ENCODE results near the gene KPTN. TPM values are rescaled to one million over a fixed set of nuclear protein-coding genes. Genes with fewer than 3 reads are reported as not detected.
A peak's percentile ranks its signal among the peaks of the same experiment; 100 is the strongest.

The KPTN gene
- total RNA-seq, 1 donor from 2014 or later: 9.3 TPM

- H3K4me1 ChIP-seq: no peaks in the 10 kb centered on the region
- peaks cover 61% of the 10 kb centered on the region for H3K36me3 ChIP-seq
- no peak overlapping the region for H3K4me3 ChIP-seq
- H3K27ac ChIP-seq: no peak overlapping the region
- H3K27me3 ChIP-seq: no peaks in the 10 kb centered on the region
- DNase-seq (no peak), ATAC-seq (no peak)
- intact Hi-C loops (cut with DNase I): no loop called here
- no peak for TF ChIP-seq CTCF (IDR thresholded peaks at IDR 0.05)
- no peaks in the 10 kb centered on the region for H3K9me3 ChIP-seq
Observed at GRCh38 chr19:47492571-47493377, 8.8 kb upstream of the KPTN start.

GRCh38 chr19:47492137-47492533 lies 8.1 kb upstream of the KPTN start:
- Histone ChIP-seq H3K27me3 (no peaks in the 10 kb centered on the region), H3K4me1 (no peaks in the 10 kb centered on the region), H3K36me3 (peaks cover 55% of the 10 kb centered on the region), H3K27ac (no peak overlapping the region), H3K9me3 (no peaks in the 10 kb centered on the region), H3K4me3 (no peak overlapping the region)
- DNase-seq (peak; percentile 61), ATAC-seq (no peak)
- TF ChIP-seq CTCF (IDR thresholded peaks at IDR 0.05): no peak
- intact Hi-C loops (cut with DNase I): no loop called here

- intact Hi-C loops (cut with DNase I): no loop called here
- TF ChIP-seq CTCF (IDR thresholded peaks at IDR 0.05): no peak
- H3K9me3 ChIP-seq: no peaks in the 10 kb centered on the region
- H3K36me3 ChIP-seq: peaks cover 51% of the 10 kb centered on the region
- H3K4me1 ChIP-seq: no peaks in the 10 kb centered on the region
- no peak for ATAC-seq
- no peak overlapping the region for H3K27ac ChIP-seq
- no peak for DNase-seq
- no peak overlapping the region for H3K4me3 ChIP-seq
- H3K27me3 ChIP-seq: no peaks in the 10 kb centered on the region
Observed at GRCh38 chr19:47491358-47492136, 7.5 kb upstream of the KPTN start.

- DNase-seq (no peak), ATAC-seq (no peak)
- Histone ChIP-seq H3K9me3 (no peaks in the 10 kb centered on the region), H3K4me1 (no peaks in the 10 kb centered on the region), H3K27ac (no peak overlapping the region), H3K4me3 (no peak overlapping the region), H3K27me3 (no peaks in the 10 kb centered on the region), H3K36me3 (peaks cover 51% of the 10 kb centered on the region)
- TF ChIP-seq CTCF (IDR thresholded peaks at IDR 0.05): no peak
- intact Hi-C loops (cut with DNase I): no loop called here
Observed at GRCh38 chr19:47490847-47491246, 6.8 kb upstream of the KPTN start.

- no peak for TF ChIP-seq CTCF (IDR thresholded peaks at IDR 0.05)
- Histone ChIP-seq H3K27me3 (no peaks in the 10 kb centered on the region), H3K4me1 (no peaks in the 10 kb centered on the region), H3K9me3 (no peaks in the 10 kb centered on the region), H3K4me3 (no peak overlapping the region), H3K36me3 (peaks cover 51% of the 10 kb centered on the region), H3K27ac (no peak overlapping the region)
- DNase-seq (no peak), ATAC-seq (no peak)
- intact Hi-C loops (cut with DNase I): no loop called here
Observed at GRCh38 chr19:47490031-47490430, 6.0 kb upstream of the KPTN start.
